GM19372 (cell line): ENCODE results near the gene BAG3.
A peak's percentile ranks its signal among the peaks of the same experiment; 100 is the strongest.

Experiments
- ATAC-seq: cut with Tn5 transposase; IDR thresholded peaks from one replicate; pipeline ENCODE4 v1.9.1; 2021; ENCODE audit warnings: mild to moderate bottlenecking, low read depth, moderate library complexity; ENCODE audit not compliant: unreplicated experiment

The BAG3 gene

DNA sequence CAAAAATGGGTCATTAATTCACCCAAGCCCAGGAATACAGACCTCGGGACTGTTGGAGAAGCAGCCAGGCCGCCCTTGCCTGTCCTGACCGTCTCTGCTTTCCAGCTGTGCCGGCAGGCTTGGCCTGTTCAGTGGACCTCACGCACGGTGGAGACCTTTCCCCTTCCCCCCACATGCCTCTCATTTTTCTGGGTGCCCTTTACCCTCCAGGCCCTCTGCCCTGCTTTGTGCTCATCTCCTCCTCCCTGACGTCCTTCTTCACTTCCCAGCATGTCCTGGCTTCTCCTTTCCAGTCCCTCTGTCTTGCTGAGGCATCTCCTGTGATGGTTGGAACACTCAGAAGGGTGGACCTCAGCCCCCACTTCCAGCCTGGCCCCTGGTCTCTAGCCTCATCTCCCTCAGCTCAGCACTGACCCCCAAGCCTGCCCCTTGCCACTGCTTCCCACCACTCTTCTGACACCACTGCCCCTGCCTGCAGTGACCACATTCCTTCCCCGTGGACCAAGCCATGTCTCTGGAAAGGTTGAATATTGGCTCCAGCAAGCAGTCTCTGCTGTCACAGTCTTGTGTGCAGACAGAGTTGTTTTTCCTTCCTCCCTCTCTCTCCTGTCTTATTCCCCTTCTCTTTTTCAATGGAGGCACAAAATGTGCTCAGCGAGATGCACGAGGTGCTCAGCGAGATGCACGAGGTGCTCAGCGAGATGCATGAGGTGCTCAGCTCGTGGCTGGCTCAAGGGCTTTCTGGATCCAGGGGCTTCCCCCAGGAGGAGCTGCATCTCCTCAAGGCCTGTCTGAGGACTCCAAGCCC, 14.9 kb downstream of the BAG3 start:
- no peak for ATAC-seq

GRCh38 chr10:119666709-119667004, 15.5 kb downstream of the BAG3 start:
- ATAC-seq, result no peak

DNA sequence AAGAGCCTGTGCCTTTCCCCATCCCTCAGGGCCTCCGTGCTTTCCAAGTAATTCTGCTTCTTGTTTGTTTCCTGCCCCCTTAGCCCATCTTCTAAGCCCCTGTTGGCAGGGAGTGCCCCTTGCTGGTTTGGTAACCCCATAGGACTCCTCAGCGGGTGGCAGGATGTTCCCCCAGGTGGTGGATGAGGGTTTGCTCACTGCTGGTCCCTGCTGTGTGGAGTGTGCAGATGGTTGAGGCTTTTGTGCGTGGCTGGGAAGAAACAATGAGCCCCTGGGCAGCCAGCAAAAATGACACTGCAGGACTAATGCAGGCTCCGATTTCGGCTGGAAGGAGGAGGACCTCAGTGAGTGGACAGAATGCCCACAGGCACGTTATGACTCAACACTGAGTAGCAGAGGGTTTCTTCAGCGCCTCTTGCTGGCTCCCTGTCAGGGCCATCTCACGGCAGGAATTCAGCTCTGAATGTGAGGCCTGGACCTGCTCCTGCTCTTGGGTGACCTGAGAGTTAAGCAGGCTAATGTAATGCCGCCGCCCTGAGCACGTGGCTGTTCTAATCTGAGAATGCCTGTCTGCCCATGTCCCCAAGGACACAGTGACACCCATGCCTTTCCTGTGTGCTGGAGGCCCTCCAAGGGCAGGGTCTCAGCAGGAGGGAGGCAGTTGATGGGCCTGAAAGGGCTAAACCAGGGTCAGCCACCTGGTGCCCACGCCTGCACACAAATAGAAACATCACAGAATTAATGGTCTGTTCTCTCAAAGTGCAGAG, 16.6 kb downstream of the BAG3 start:
- ATAC-seq, result no peak

GRCh38 chr10:119668461-119668860, 17.3 kb downstream of the BAG3 start:
- no peak for ATAC-seq

DNA sequence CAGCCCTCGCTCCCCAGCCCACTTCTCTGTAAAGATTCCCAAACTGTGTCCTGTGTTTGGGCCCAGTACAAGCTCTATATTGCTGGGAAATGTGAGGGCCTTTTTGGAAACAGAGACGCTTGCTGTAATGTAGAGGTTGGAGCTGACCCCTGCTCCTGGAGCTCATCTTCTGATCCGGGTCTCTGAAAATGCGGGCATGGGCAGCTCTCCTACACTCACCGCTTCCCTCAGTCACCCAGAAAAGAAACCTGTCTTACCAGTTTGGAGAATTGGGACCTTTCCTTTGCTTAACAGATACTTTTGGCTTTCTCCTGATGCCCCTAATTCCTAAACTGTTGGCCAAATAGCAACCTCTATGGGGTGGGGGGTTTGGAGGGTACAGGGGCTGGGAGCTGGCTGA, 18.2 kb downstream of the BAG3 start:
- ATAC-seq, result no peak

DNA sequence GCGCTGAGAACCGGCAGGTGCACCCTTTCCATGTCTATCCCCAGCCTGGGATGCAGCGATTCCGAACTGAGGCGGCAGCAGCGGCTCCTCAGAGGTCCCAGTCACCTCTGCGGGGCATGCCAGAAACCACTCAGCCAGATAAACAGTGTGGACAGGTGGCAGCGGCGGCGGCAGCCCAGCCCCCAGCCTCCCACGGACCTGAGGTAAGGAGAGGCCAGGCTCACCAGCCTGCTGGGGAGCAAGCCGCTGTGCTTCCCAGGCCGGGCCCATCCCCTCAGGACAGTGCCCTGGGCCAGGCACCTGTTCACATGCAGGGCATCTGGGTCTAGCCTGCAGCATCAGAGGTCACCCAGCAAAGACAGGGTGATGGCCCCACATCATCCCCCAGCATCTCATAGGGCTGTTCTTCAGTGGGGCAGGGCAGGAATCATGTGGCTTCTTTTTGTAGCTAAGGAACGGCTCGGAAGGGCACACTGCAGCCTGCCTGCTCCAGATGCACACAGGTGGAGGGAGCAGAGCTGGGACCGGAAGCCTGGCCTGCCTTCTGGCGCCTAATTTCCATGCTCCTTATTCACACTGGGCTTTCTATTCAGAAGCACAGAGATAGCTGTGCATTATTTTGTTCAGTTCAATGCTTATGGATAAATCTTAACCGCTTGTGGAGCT, 18.9 kb downstream of the BAG3 start:
- no peak for ATAC-seq

DNA sequence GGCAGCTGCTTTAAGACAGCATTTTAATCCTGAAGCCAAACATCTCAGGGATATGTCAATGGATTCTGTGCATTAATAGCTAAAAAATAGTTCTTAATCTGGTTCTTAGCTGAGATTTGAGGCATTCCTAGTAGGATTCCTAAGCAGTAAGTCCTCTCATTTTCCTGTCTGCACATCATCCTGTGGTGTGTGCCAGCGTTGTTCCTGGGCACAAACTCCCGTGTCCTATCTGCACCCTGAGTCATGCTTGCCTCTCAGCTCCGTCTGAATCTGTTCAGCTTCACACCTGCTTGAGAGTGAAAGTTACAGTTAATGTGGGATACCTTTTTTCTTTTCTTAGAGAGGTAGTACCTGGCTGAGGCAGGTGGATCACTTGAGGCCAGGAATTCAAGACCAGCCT, 19.5 kb downstream of the BAG3 start:
- no peak for ATAC-seq

GRCh38 chr10:119671381-119671780, 20.2 kb downstream of the BAG3 start:
- ATAC-seq, result no peak

- no peak for ATAC-seq
These were observed 21.1 kb downstream of the BAG3 start for GRCh38 chr10:119672291-119672690.

GRCh38 chr10:119673271-119673670, 22.1 kb downstream of the BAG3 start:
- no peak for ATAC-seq

GRCh38 chr10:119675483-119676170, 24.4 kb downstream of the BAG3 start:
- no peak for ATAC-seq

GRCh38 chr10:119677126-119677525, 25.9 kb downstream of the BAG3 start:
- ATAC-seq, result no peak

GRCh38 chr10:119677904-119678755, 26.9 kb downstream of the BAG3 start:
- ATAC-seq, result no peak

DNA sequence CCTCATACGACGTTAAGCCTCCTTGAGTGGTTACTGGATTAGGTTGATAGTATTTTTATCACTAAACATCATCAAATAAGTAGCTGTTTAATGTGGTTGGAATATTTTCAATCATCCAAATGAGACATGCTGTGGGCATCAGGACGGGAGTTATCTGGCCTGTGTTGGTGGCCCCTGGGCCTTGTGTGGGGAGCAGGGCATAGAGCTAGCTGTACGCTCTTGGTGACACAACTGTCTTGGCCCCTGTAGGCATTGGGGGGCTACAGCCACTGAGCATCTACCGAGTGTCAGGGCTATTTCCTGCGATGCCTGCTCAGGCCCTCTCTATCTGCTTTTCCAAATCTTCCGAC, 28.3 kb downstream of the BAG3 start:
- ATAC-seq, result no peak

DNA sequence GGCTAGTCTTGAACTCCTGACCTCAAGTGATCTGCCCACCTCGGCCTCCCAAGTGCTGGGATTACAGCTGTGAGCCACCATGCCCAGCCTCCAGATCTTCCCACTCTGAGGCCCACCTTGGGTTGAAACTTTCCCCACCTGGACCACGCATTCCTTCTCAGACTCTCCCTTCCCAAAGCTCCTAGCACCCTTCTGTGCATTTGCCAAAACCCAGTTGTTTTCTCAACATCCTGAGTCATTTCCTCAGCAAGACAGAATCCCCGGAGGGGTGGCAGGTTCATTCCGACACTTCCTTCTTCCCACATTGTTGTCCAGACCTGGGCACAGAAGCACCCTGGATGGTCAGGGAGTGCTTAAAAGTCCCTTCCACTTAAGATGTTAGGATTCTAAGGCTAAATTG, 28.9 kb downstream of the BAG3 start:
- ATAC-seq, result no peak

DNA sequence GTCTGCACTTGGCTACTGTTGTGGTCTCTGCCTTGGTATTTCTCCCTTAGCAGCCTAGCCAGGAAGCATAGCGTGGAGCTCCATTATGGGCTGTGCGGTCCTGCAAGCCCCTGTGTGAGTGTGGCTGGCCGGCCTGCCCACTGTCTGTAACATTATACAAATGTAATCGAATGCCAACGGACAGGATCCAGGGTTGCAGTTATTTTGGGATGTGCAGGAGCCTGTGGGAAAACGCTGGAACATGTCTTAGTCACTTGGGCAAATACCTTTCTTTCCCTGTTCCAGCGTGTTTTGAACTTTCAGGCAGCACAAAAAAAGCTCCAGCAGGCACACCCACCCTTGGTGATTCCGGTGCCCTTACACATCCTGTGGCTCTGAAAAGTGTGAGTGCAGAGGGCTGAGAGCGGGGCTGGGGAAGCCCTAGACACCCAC, 29.5 kb downstream of the BAG3 start:
- ATAC-seq, result no peak

DNA sequence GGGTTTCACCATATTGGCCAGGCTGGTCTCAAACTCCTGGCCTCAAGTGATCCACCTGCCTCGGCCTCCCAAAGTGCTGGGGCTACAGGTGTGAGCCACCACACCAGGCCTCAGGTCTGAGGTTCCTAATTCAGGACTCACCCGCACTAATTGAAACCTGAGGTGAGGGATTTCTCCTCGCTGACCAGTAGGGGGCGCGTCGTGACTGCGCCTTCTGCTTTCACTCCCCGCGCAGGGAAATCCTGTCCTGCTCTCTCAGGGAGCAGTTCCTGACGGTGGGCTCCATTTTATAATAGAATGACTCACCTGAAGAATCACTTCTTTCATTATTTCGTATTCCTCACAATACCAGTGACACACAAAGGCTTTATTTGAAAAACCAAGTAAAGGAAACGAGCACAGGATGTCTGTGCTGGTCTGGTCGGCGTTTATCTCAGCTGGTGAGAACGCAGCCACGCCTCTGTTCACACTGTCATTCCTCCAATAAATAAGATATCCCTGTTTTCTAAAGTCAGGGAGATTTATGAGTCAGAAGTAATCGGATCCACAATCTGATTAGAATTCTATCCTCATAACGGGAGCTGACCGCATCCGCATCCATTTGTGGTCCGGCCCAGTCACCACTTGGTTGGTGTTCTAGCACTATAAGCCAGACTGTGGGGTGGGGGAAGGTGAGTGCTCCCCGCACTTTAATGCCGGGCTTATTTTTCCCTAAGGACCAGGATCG, 35.4 kb downstream of the BAG3 start:
- peak; percentile 75 for ATAC-seq

GRCh38 chr10:119687192-119688032, 36.2 kb downstream of the BAG3 start:
- ATAC-seq, result no peak
